Activated T-cell treated with anti-CD3 and anti-CD28 coated beads, Interleukin-2, amount 50 U/mL, for 4 hours (primary cell): ENCODE measurements around the gene CAPN11. TPM values are rescaled to one million over a fixed set of nuclear protein-coding genes. Genes with fewer than 3 reads are reported as not detected.

Experiments used
- ATAC-seq, 2 donors: fragments of 200-7000 bp; cut with Tn5 transposase; one replicate each; pipeline ENCODE4 v1.10.0; 2021
- DNase-seq: peaks from one replicate; pipeline ENCODE4 v3.0.0-alpha.2; 2020
- H3K27me3 Mint-ChIP-seq: one replicate; pipeline ENCODE4 v1.8.0; 2021; ENCODE audit warnings: low read depth, mixed read lengths
- H3K36me3 Mint-ChIP-seq: one replicate; pipeline ENCODE4 v1.8.0; 2022; ENCODE audit warnings: mixed read lengths; ENCODE audit not compliant: insufficient read depth
- H3K4me1 Mint-ChIP-seq: one replicate; pipeline ENCODE4 v1.8.0; 2021; ENCODE audit warnings: low read depth, mixed read lengths
- H3K4me3 Mint-ChIP-seq: one replicate; pipeline ENCODE4 v1.8.0; 2021; ENCODE audit warnings: mild to moderate bottlenecking, moderate library complexity, mixed read lengths
- H3K9me3 Mint-ChIP-seq: one replicate; pipeline ENCODE4 v1.8.0; 2021; ENCODE audit warnings: mixed read lengths
- total RNA-seq, 3 donors: library from RNA; stranded (reverse); gene quantifications; one replicate each; pipeline ENCODE4 v1.2.1, GENCODE V29; 2021

CAPN11 gene
- total RNA-seq, 3 donors from 2014 or later, result 0.68 TPM; not detected in 2

DNA sequence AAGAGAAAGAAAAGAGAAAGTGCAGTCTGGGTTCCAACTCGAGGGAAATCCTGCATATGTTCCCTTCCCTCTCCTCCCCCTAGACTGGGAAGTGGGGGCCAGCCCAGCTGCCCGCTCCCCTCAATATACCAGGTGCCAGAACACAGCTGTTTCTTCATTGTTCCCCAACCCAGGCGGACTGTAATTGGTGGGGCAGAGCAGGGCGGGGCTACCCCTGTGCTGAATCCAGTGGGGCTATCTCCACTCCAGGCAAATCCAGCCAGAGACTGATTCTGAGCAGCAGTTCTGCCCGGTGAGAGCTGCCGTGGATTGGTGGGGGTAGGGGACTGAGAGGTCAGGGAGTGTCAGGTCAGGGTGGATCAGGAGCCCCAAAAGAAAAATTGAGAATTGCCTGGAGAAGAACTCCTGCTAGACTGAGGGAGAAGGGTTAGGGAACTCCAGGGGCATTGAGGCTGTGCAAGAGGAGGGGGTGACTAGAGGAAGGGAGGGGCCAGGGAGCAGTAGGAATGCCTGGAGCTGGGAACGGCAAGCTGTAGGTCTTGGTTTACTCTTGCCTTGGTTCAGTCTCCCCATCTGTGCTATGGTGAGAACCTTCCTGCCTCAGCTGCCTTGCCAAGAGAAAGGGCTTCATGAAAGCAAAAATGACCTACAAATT lies 58.2 kb downstream of the CAPN11 start, which contains the start of gene MYMX:
TSS of gene MYMX (plus strand) at position 250 of the 655 bp plus-strand sequence. CDS start 546 bp downstream, outside the sequence.
- Mint-ChIP-seq H3K4me1 (peaks cover 14% of the 10 kb centered on the region), H3K9me3 (no peaks in the 10 kb centered on the region), H3K27me3 (peaks cover 20% of the 10 kb centered on the region), H3K4me3 (no peak within 1 kb of the TSS), H3K36me3 (no peaks in the 10 kb centered on the region)
- ATAC-seq, result no peak
- DNase-seq, result no peak

DNA sequence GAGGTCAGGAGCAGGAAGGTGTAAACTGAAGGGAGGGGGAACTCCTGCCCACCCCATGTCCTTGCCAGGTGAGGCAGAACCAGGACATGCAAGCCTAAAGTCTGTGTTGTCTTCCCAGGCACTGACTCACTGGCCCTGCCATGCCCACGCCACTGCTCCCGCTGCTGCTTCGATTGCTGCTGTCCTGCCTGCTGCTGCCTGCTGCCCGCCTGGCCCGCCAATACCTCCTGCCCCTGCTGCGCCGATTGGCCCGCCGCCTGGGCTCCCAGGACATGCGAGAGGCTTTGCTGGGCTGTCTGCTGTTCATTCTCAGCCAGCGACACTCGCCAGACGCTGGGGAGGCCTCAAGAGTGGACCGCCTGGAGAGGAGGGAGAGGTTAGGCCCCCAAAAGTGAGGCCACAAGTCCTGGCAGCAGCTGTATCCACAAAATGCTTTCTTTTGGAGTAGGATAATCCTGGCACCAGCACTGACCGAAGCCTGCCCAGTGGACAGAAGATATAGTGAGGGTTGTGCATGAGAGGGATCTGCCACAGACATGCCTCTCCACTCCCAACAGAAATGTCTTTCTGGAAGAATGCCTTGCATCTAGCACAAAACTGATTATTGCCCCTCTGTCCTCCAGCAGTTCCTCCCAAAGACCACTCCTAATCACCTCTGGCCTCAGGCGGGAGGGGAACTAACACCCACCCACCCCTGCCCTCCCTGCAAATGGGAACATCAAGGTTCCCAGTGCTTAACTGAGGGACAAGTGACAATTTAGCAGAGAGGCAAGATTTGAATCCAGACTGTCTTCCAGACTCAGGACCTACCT lies 58.9 kb downstream of the CAPN11 start:
- Mint-ChIP-seq H3K4me3 (no peak overlapping the region), H3K9me3 (no peaks in the 10 kb centered on the region), H3K36me3 (no peaks in the 10 kb centered on the region), H3K4me1 (peaks cover 18% of the 10 kb centered on the region), H3K27me3 (peaks cover 20% of the 10 kb centered on the region)
- no peak for ATAC-seq
- no peak for DNase-seq

- Mint-ChIP-seq H3K4me1 (peaks cover 27% of the 10 kb centered on the region), H3K36me3 (no peaks in the 10 kb centered on the region), H3K27me3 (peaks cover 20% of the 10 kb centered on the region), H3K4me3 (no peak overlapping the region), H3K9me3 (no peaks in the 10 kb centered on the region)
- ATAC-seq (peak in 1 of 2 donors; percentile 8), DNase-seq (no peak)
These were observed 60.6 kb downstream of the CAPN11 start for GRCh38 chr6:44219053-44219814.

DNA sequence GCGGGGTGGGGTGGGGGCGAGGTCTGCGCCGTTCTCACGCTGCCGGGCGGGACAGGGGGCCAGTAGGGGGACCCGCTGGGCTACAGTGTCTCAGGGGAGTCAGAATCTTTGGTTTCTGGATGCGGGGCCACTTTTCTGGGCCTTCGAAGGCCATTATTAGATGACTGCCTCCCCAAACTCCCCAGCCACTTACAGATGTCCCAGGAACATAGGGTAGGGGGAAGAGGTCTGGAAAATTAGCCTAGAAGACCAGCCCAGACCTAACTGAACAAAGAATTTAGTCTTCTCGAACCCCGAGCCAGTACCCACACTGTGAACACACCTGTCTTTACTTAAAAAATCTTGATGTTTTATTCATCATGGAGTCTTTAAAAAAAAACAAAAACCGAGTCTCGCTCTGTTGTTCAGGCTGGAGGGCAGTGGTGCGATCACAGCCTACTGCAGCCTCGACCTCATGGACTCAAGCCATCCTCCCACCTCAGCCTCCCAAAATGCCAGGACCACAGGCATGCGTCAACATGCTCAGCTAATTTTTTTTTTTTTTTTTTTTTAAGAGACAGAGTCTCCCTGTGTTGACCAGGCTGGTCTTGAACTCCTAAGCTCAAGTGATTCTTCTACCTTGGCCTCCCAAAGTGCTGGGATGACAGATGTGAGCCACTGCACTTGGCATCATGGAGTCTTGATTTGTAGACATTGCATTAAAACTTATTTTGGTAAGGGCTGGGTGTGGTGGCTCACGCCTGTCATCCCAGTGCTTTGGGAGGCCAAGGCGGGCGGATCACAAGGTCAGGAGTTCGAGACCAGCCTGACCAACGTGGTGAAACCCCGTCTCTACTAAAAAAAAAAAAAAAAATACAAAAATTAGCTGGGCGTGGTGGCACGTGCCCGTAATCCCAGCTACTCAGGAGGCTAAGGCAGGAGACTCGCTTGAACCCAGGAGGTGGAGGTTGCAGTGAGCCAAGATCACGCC lies 61.5 kb downstream of the CAPN11 start:
- peaks cover 35% of the 10 kb centered on the region for H3K4me1 Mint-ChIP-seq
- H3K9me3 Mint-ChIP-seq, result no peaks in the 10 kb centered on the region
- peaks cover 5% of the 10 kb centered on the region for H3K36me3 Mint-ChIP-seq

DNA sequence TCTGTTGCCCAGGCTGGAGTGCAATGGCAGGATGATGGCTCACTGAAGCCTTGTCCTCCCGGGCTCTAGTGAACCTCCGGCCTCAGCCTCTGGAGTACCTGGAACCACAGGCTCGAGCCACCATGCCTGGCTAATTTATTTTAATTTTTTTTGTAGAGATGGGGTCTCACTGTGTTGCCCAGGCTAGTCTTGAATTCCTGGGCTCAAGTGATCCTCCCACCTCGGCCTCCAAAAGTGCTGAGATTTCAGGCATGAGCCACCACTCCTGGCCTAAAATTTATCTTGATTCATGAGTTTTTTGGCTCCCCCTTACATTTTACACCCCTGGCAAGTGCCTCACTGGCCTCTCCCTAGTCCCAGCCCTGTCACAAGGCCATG lies 62.3 kb downstream of the CAPN11 start:
- peaks cover 5% of the 10 kb centered on the region for H3K36me3 Mint-ChIP-seq
- peaks cover 37% of the 10 kb centered on the region for H3K4me1 Mint-ChIP-seq
- ATAC-seq (no peak), DNase-seq (no peak)
- no peak overlapping the region for H3K4me3 Mint-ChIP-seq
- no peaks in the 10 kb centered on the region for H3K9me3 Mint-ChIP-seq
- H3K27me3 Mint-ChIP-seq, result peaks cover 20% of the 10 kb centered on the region

More for the DNA sequence above, 61.5 kb downstream of the CAPN11 start:
- ATAC-seq (no peak), DNase-seq (no peak)
- Mint-ChIP-seq H3K4me3 (no peak overlapping the region), H3K27me3 (peaks cover 20% of the 10 kb centered on the region)

GRCh38 chr6:44221291-44221960 lies 62.8 kb downstream of the CAPN11 start:
- Mint-ChIP-seq H3K27me3 (peaks cover 16% of the 10 kb centered on the region), H3K4me3 (peak overlapping the region; percentile 26)

DNA sequence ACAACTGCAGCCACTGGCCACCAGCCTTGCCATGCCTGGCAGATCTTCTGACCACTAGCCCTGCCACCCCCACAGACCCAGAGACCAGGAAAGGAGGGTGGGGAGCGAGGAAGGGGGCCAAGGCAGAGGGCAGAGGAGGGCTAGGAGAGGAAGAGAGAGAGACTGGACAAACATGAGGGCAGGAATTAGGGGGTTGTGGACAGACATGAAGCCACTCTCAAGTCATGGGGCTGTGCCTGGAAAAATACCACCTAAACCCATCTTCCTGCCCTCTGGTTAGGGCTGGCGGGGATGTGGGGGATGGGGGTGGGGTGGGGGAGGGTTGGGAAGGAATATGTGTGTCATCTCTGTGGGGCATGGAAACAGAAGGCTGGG lies 63.3 kb downstream of the CAPN11 start:
- Mint-ChIP-seq H3K36me3 (peaks cover 5% of the 10 kb centered on the region), H3K4me3 (peak overlapping the region; percentile 26), H3K9me3 (no peaks in the 10 kb centered on the region), H3K4me1 (peaks cover 37% of the 10 kb centered on the region), H3K27me3 (peaks cover 13% of the 10 kb centered on the region)
- DNase-seq (no peak), ATAC-seq (no peak)

More at GRCh38 chr6:44221291-44221960, 62.8 kb downstream of the CAPN11 start:
- Mint-ChIP-seq H3K36me3 (peaks cover 5% of the 10 kb centered on the region), H3K9me3 (no peaks in the 10 kb centered on the region), H3K4me1 (peaks cover 37% of the 10 kb centered on the region)
- ATAC-seq (peak; percentile 29 to 32), DNase-seq (peak; percentile 62)

- ATAC-seq, result peak in 1 of 2 donors; percentile 8
- DNase-seq, result no peak
- peaks cover 11% of the 10 kb centered on the region for H3K27me3 Mint-ChIP-seq
- peak overlapping the region; percentile 90 for H3K4me3 Mint-ChIP-seq
- H3K36me3 Mint-ChIP-seq, result peaks cover 5% of the 10 kb centered on the region
- peaks cover 37% of the 10 kb centered on the region for H3K4me1 Mint-ChIP-seq
- no peaks in the 10 kb centered on the region for H3K9me3 Mint-ChIP-seq
These were observed 64.1 kb downstream of the CAPN11 start for GRCh38 chr6:44222486-44223318.

DNA sequence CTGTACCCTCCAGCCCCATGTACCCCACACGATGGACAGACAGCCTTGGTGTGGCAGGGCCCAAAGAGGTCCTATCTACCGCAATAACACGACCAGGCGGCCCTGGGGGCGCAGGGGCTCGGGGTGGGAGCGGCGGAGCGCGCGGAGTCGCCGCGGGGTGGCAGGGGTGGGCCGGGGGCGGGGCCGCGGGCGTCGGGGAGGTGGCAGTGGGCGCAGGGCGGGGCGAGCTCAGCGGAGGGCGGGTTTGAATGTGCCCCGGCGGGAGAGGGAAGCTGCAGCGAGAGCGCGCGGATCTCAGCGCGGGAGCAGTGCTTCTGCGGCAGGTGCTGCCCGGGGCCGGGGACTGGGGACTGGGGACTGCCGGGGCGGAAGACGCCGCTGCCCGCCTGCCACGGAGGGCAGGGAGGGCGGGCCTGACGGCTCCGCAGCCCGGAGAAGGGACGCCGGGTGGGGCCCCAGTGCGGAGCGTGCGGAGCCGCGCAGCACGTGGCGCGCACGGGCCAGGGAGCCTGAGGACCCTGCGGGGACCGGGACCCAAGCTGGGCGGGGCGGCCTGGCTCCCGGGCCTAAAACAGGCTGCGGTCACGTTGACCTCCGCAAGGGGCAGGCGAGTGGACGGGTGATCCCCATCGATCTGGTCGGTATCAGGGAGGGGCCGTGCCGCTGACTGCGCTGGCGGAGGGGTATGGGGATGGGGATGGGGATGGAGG lies 64.9 kb downstream of the CAPN11 start, which contains the start of gene SLC29A1:
TSS of gene SLC29A1 (plus strand) at position 277 of the 710 bp plus-strand sequence. CDS start 3,719 bp downstream, outside the sequence.
- ATAC-seq (peak; percentile 77 to 79), DNase-seq (peak; percentile 83)
- Mint-ChIP-seq H3K9me3 (no peaks in the 10 kb centered on the region), H3K4me3 (peak within 1 kb of the TSS; percentile 90), H3K4me1 (peaks cover 35% of the 10 kb centered on the region), H3K27me3 (peaks cover 9% of the 10 kb centered on the region), H3K36me3 (peaks cover 8% of the 10 kb centered on the region)

DNA sequence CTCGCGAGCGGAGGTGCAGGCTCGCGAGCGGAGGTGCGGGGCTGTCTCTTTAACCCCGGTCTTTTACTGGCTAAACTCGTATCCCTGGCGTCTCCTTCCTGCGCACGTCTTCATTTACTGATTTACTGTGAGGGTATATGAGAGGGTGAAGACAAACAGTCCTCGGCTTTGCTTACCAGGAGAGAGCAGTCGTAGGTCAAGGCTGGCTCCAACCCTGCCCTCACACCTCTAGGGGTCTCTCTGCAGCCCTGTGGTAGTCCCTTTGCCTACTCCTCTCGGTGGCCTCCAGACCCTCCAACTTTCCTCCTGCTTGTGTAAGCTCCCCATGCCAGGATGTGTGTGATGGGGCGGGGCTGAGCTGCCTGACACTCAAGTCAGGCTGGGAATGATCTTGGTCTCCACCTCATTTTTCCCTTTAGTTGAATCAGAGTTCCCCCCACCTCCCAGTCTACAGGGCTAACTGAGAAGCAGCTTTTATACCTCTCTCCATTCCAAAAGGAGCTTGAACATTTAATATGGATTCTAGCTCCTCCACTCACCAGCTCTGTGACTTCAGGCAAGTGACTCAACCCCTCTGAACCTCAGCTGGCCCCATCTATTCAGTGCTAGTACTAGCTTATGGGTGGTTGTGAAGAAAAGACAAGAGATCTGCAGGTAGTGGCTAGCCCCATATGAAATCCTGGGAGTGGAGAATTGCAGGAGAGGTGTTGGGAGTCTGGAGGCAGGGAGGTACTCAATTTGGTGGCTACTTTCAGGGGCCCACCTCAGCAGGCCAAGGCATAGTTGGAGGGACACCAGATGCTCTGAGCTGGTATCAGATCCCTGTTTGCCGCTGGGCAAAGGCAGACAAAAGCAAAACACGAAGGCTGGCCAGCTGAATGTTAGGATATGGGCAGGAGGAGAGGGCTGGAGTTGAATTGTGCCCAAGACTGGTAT lies 65.7 kb downstream of the CAPN11 start:
- Mint-ChIP-seq H3K4me1 (peaks cover 30% of the 10 kb centered on the region), H3K4me3 (peak overlapping the region; percentile 90), H3K9me3 (no peaks in the 10 kb centered on the region), H3K27me3 (peaks cover 4% of the 10 kb centered on the region), H3K36me3 (peaks cover 8% of the 10 kb centered on the region)
- peak; percentile 10 to 29 for ATAC-seq
- DNase-seq, result no peak

GRCh38 chr6:44224965-44225305 lies 66.3 kb downstream of the CAPN11 start:
- H3K4me3 Mint-ChIP-seq, result peak overlapping the region; percentile 90
- ATAC-seq (no peak), DNase-seq (no peak)
- peaks cover 30% of the 10 kb centered on the region for H3K4me1 Mint-ChIP-seq
- H3K27me3 Mint-ChIP-seq, result peaks cover 1% of the 10 kb centered on the region
- H3K9me3 Mint-ChIP-seq, result no peaks in the 10 kb centered on the region
- H3K36me3 Mint-ChIP-seq, result peaks cover 8% of the 10 kb centered on the region
